HepG2 (cell line): ENCODE data around the gene PRELID1. TPM values are rescaled to one million over a fixed set of nuclear protein-coding genes. Genes with fewer than 3 reads are reported as not detected.

Experiments
- AHR ChIP-seq: IDR thresholded peaks from 2 replicates; pipeline ENCODE4 v1.6.1; 2018; ENCODE audit warnings: missing genetic modification reagents, missing compliant biosample characterization
- BCL3 ChIP-seq: sonication (generic); formaldehyde crosslinking; IDR thresholded peaks from 2 replicates; pipeline ENCODE4 v1.5.1; 2020; ENCODE audit warnings: mild to moderate bottlenecking, missing genetic modification reagents, moderate library complexity
- CAMTA2 ChIP-seq: sonication (generic); formaldehyde crosslinking; IDR thresholded peaks from 2 replicates; pipeline ENCODE4 v1.4.0; 2020; ENCODE audit warnings: mild to moderate bottlenecking, missing genetic modification reagents, borderline replicate concordance
- DNMT3B ChIP-seq: conservative IDR thresholded peaks from 2 replicates; pipeline ENCODE4 v1.6.1; 2016; ENCODE audit warnings: missing biosample characterization, control low read depth
- MBNL3 ChIP-seq: fragments of 250-450 bp; sonication (Bioruptor Pico); conservative IDR thresholded peaks from 2 replicates; pipeline ENCODE4 v1.8.0; 2022; ENCODE audit warnings: mild to moderate bottlenecking, inconsistent platforms
- MYPOP ChIP-seq: sonication (generic); formaldehyde crosslinking; IDR thresholded peaks from 2 replicates; pipeline ENCODE4 v1.8.1; 2023; ENCODE audit warnings: mild to moderate bottlenecking, moderate library complexity, missing genetic modification reagents
- PLRG1 ChIP-seq: fragments of 450-650 bp; conservative IDR thresholded peaks from 2 replicates; pipeline ENCODE4 v1.6.1; 2016
- SAP130 ChIP-seq: IDR thresholded peaks from 2 replicates; pipeline ENCODE4 v1.6.1; 2016; ENCODE audit warnings: low read depth
- SUZ12 ChIP-seq: fragments of 150-350 bp; IDR thresholded peaks from 2 replicates; pipeline ENCODE4 v1.6.1; 2014; ENCODE audit warnings: low read depth, low read length
- TMF1 ChIP-seq: sonication (generic); formaldehyde crosslinking; IDR thresholded peaks from 2 replicates; pipeline ENCODE4 v1.8.1; 2022; ENCODE audit warnings: low read depth, missing genetic modification reagents
- ZFP90 ChIP-seq: sonication (generic); formaldehyde crosslinking; IDR thresholded peaks from 2 replicates; pipeline ENCODE4 v1.8.0; 2022; ENCODE audit warnings: missing genetic modification reagents, mild to moderate bottlenecking, inconsistent platforms, borderline replicate concordance
- ZNF329 ChIP-seq: sonication (generic); formaldehyde crosslinking; IDR thresholded peaks from 2 replicates; pipeline ENCODE4 v1.9.0; 2021; ENCODE audit warnings: low read depth, mild to moderate bottlenecking, missing genetic modification reagents
- ZNF414 ChIP-seq: sonication (generic); formaldehyde crosslinking; IDR thresholded peaks from 2 replicates; pipeline ENCODE4 v1.5.0; 2020; ENCODE audit warnings: missing genetic modification reagents
- ZNF574 ChIP-seq: sonication (generic); formaldehyde crosslinking; IDR thresholded peaks from 2 replicates; pipeline ENCODE4 v1.4.0; 2020; ENCODE audit warnings: missing genetic modification reagents
- ZNF674 ChIP-seq: sonication (generic); formaldehyde crosslinking; IDR thresholded peaks from 2 replicates; pipeline ENCODE4 v1.5.0; 2020; ENCODE audit warnings: low read depth, mild to moderate bottlenecking, missing genetic modification reagents
- ZSCAN5A ChIP-seq: sonication (generic); formaldehyde crosslinking; IDR thresholded peaks from 2 replicates; pipeline ENCODE4 v1.8.0; 2022; ENCODE audit warnings: mild to moderate bottlenecking, missing genetic modification reagents, borderline replicate concordance
- ZUFSP ChIP-seq: sonication (generic); formaldehyde crosslinking; IDR thresholded peaks from 2 replicates; pipeline ENCODE4 v1.9.0; 2021; ENCODE audit warnings: missing genetic modification reagents, mild to moderate bottlenecking, borderline replicate concordance
- polyA plus RNA-seq, 8 experiments: library from polyadenylated mRNA; depleted of rRNA in 3 of 8; stranded (reverse) in 7 of 8; unstranded in 1 of 8; fragments of >200 nt; fragmentation: Illumina TruSeq in 4 of 8; extraction: Trizol in 4 of 8; gene quantifications; 2 replicates each; pipeline versions ENCODE4 v1.2.1 to v1.2.3, GENCODE V29; 2011 to 2016; ENCODE audit warnings: low read depth in 4 of 8, missing spikeins in 1 of 8, mixed read lengths in 1 of 8; ENCODE audit not compliant: insufficient read depth in 1 of 8
- total RNA-seq, 5 experiments: library from RNA; depleted of rRNA; stranded (reverse); fragments of >200 nt; fragmentation: Illumina TruSeq; extraction: Trizol; gene quantifications; 2 replicates each; pipeline ENCODE4 v1.2.3, GENCODE V29; 2016; ENCODE audit warnings: low read depth in 1 of 5

Gene PRELID1
- total and polyA plus RNA-seq, 2 of the 13 experiments (the other 11 are each of a cell fraction or from before 2014, with no cell fraction given): 250 to 271 TPM

- TF ChIP-seq MBNL3 (CRISPR knock-in tag) (no peak), AHR (CRISPR knock-in tag) (no peak; the same call in 1 of the 2 replicates), BCL3 (CRISPR knock-in tag) (no peak), ZNF414 (CRISPR knock-in tag) (no peak), SAP130 (CRISPR knock-in tag) (peak; percentile 97), DNMT3B (CRISPR knock-in tag) (no peak), MYPOP (CRISPR knock-in tag) (peak; percentile 29; the same call in 1 of the 2 replicates), ZNF574 (CRISPR knock-in tag) (peak; percentile 54), ZNF329 (no peak), PLRG1 (no peak), TMF1 (CRISPR knock-in tag) (no peak), SUZ12 (no peak), ZFP90 (CRISPR knock-in tag) (0 out of 2 replicates have a peak, but pooled peaks have one; percentile 65), ZSCAN5A (CRISPR knock-in tag) (peak; percentile 50; the same call in 1 of the 2 replicates), ZNF674 (no peak), ZUFSP (CRISPR knock-in tag) (no peak), CAMTA2 (no peak)
Observed at GRCh38 chr5:177311723-177312648, 8.4 kb downstream of the PRELID1 start, which contains the start of gene MXD3 (continued).
